ENCODE results near the gene RBM38.

DNA sequence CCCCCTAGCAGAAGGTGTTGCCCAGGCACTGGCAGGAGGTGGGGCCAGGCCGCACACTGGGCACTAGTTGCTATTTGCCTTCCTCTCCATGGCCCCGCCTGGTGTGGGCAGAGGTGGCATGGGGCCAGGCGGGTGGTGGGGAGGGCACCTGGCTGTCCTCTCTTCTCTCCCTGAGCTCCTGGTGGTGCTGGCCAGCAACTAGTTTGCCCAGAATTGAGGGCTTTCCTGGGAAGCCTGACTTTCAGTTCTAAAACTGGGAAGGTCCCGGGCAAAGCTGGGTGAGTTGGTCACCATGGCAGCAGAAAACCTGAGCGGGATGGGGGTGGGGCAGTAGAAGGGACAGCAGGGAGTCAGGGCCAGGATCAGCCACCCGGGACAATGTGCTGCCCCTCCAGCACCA is 48.2 kb downstream of the RBM38 start:
- TF ChIP-seq, protein P1, sequence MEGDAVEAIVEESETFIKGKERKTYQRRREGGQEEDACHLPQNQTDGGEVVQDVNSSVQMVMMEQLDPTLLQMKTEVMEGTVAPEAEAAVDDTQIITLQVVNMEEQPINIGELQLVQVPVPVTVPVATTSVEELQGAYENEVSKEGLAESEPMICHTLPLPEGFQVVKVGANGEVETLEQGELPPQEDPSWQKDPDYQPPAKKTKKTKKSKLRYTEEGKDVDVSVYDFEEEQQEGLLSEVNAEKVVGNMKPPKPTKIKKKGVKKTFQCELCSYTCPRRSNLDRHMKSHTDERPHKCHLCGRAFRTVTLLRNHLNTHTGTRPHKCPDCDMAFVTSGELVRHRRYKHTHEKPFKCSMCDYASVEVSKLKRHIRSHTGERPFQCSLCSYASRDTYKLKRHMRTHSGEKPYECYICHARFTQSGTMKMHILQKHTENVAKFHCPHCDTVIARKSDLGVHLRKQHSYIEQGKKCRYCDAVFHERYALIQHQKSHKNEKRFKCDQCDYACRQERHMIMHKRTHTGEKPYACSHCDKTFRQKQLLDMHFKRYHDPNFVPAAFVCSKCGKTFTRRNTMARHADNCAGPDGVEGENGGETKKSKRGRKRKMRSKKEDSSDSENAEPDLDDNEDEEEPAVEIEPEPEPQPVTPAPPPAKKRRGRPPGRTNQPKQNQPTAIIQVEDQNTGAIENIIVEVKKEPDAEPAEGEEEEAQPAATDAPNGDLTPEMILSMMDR (IDR thresholded peaks at IDR 0.05): peak in 1 of 6 experiments; percentile 14
- TF ChIP-seq POLR2A (IDR thresholded peaks at IDR 0.05): peak in 1 of 4 donors; percentile 21
